Occipital lobe (tissue), 2 donors: ENCODE data around the gene TRIP11. TPM values are rescaled to one million over a fixed set of nuclear protein-coding genes. Genes with fewer than 3 reads are reported as not detected.

Source experiments
- DNase-seq: peaks from one replicate; lab custom pipeline; 2025; lab: John Stamatoyannopoulos, UW
- total RNA-seq: library from RNA; depleted of rRNA; stranded (reverse); fragments of >200 nt; gene quantifications from one replicate; pipeline ENCODE4 v1.2.3, GENCODE V29; 2014

Gene TRIP11
- total RNA-seq, 1 donor from 2014 or later, result 49.4 TPM

- DNase-seq, result no peak
Observed at GRCh38 chr14:91956616-91957015, 83.2 kb downstream of the TRIP11 start.

DNA sequence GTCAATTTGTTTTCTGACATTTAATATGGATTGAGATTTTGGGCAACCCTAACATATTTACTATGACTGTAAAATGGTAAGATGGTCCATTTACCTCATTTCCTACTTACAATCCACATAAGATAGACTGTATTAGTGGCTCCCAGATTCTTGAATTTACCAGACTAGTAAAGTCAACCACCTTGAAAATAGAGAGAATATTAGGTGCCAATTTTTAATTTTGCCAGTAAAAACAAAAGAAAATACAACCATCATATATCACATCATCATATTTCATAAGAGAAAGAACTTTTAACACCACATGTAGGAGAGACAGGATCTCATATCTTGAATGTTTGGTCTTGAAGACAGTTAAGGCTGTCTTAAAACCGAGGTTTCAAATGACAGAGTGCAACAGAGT, 84.7 kb downstream of the TRIP11 start:
- DNase-seq, result no peak

DNA sequence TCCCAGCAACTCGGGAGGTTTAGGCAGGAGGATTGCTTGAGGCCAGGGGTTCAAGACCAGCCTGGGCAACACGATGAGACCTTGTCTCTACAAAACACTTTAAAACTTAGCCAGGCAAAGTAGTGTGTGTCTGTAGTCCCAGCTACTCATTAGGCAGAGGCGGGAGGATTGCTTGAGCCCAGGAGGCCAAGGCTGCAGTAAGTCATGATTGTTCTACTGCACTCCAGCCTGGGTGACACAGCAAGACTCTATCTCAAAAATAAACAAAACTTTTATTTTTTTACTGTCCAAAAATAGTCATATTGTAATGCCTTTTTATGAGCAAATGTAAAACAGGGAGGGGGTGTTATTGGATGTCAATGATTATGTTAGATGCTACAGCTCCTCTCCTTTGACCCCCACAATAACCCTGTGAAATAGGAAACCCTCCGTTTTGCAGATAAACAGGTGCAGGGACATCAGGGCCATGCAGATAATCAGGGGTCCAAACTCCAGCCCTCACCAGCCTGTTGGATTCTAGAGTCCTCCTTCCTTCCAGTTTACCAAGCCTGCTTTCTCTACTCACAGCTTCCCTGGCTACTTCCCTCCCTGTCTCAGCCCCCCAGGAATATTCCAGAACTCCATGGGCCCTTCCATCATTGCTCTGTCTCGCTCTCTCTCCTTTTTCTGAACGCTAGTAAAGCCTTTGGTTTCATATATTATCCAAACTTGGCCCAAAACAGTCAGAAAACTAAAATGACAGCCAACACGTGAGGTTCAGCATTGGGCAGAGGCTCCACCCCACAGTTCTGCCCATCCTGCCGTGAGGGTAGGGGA, 86.5 kb downstream of the TRIP11 start:
- no peak for DNase-seq

- DNase-seq, result no peak
Observed at GRCh38 chr14:91947475-91948184, 92.2 kb downstream of the TRIP11 start, which contains the start of gene FBLN5. TSS of gene FBLN5 (minus strand) at chr14:91947694. CDS start at chr14:91947229, 465 bp downstream.

- no peak for DNase-seq
Observed at GRCh38 chr14:91946622-91947474, 93.0 kb downstream of the TRIP11 start.

GRCh38 chr14:91945751-91946621, 93.9 kb downstream of the TRIP11 start:
- no peak for DNase-seq

DNA sequence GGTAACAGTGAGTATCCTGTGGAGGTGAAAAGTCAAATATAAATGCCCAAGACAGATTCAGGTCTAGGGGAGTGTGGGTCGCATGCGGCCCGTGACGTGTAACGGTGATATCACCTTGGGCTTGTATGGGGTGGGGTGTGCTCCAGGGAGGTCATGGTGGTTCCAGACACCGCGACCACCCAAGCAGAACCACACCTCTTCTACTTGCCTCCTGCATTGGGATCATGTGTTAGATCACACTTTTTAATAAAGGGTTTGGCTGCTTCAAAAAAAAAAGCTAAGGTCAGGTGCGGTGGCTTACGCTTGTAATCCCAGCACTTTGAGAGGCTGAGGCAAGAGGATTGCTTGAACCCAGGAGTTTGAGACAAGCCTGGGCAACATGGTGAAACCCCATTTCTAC, 96.9 kb downstream of the TRIP11 start:
- DNase-seq, result no peak

GRCh38 chr14:91942128-91942527, 97.7 kb downstream of the TRIP11 start:
- DNase-seq, result no peak

DNA sequence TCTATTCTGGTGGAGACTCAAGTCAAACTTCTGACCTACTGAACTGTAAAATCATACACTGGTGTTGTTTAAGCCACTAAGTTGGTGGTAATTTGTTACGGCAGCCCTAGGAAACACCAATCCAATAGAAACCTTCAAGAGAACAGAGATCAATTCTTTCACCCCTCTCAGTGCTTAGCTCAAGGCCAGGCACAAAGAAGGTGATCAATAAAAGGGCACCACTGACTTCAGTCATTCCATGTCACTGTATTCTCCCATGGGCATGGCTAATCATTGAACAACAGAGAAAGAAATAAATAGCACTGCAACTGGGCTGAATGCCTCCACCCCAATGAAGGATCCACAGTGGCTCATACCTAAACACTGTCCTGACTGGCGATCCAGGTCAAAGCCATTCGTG, 99.7 kb downstream of the TRIP11 start:
- DNase-seq, result no peak

- DNase-seq, result no peak
Observed at GRCh38 chr14:91935586-91935985, 104.3 kb downstream of the TRIP11 start.

DNA sequence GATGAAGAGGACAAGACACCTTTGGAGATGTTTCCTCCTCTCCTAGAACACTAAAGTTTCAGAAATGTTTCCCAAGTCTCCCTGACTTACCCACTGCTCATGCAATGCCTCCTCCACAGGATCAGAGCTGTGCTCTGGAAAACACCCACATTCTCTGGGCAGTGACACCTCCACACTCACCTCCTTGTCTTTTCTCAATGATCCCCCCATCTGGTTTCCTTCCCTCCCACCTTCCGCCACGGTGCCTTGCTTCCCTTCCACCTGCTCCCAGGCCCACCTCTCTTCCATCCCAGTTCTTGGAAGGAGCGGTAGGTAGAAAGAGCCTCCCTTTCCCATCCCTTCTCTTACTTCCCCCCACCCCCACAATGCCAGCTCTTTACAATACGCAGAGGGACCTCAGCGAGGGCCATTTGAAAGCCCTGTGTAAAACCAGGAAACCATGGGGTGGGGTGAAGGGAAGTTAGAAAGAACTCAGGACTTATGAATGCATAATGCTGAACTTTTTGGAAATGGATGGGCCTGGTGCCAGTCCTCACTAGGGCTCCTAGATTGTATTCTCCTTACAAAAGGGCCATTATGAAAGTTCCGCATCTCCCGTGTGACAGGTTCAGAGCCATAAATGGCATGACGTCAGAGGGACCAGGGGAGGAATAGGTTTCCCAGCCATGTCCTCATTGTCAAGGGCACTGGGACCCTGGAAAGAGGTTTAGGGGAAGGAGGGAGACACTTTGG, 105.1 kb downstream of the TRIP11 start:
- no peak for DNase-seq

DNA sequence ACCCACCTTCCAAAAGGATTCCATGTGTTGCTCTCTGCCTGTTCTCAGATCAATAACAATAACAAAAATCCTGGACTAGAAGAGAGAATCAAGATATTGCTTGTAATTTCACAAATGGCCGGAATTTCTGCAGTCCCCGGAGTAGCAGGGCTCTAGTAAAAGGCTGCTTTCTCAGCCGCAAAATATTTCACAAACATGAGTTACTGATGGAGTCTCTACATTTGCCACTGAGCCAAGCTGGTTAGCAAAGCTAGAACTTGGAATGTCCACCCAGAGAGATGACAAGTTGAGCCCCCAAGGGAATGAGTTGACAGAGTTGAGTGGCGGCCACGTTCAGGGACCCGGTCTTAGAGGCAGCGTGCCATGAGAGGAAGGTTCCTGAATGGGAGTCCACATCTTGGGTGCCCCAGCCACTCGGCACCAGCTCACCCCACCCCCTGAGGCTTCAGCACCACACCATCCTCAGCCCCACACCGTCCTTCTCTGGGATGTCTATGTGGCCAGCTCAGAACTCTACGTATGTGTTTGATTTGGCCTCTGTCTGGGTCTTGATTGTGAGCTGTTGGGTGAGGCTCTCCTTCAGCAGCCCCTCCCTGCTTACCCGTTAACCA, 108.3 kb downstream of the TRIP11 start:
- no peak for DNase-seq

DNA sequence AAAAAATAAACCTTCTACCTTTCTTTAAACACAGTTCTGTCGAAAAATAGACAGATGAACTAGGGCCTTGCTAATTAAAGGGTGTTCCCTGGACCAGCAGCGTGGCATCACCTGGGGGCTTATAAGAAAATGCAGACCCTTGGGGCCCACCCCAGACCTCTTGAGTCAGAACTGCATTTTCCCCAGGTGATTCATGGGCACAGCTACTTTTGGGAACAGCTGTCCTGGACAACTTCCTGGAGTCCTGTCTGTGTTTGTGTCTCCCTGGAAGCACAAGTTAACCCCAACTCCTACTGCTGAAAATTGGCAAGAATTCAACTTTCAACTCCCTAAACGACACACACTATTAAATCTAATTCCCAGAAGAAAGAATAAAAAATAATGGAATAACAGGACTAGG, 110.2 kb downstream of the TRIP11 start:
- DNase-seq, result no peak

DNA sequence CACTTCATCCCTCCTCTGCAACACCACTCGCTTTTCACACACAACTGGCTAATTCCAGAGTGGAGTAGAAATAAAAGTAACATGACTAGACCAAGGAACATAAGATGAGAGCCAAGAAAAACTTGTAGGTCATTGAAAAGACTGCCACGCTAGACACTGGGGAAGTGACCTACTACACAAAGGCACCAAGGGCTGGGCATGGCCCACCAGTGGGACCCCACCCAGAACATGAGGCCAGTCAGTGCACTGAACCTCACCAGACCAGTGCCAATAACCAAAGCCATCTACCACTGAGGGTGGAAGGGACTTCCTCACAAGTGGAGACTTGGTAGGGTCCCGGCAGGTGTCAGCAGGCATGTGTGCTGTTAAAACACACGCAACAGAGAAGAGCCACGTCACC, 112.1 kb downstream of the TRIP11 start:
- no peak for DNase-seq

- no peak for DNase-seq
Observed at GRCh38 chr14:91927191-91927590, 112.7 kb downstream of the TRIP11 start.

- DNase-seq, result no peak
Observed at GRCh38 chr14:91926131-91926890, 113.5 kb downstream of the TRIP11 start.

- DNase-seq, result no peak
Observed at GRCh38 chr14:91925727-91926121, 114.1 kb downstream of the TRIP11 start.

DNA sequence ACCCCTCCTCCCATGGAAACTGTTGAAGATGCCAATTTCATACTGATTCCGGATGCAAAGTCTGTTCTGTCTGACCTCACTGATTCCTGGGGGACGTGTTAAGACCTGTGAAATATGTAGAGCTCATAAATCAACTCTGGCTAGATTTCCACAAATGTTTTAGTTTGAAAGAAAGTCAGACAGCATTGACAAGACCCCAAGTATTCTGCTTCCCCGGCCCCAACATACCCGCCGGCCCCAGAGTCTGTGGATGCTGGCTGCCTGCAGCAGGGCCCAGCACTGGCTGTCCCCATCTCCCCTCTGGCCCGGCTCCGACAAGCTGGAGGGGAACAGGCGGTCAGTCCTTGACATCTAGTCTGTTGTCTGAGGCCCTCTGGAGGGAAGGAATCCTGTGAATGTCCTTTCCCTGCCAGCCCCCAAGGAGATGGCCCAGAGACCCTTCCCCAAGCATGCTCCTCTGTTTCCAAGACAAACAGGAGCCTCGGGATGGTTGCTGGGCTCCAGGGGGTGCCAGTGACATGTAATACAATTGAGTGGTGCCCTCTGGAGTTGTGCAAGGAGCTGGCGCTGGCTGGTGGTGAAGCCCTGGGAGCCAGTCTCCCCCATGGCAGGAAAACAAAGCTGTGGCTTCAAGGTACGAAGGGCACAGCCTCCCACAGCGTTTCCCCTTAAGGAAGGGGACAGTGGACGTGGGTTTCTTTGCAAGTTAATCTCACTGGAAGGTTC, 114.7 kb downstream of the TRIP11 start:
- DNase-seq, result no peak
